T-helper 9 cell (primary cell): Measurements from ENCODE around the gene TNFSF11.

ENCODE experiments used
- DNase-seq: peaks from one replicate; pipeline ENCODE4 v3.0.0-alpha.2; 2020

TNFSF11 gene

DNA sequence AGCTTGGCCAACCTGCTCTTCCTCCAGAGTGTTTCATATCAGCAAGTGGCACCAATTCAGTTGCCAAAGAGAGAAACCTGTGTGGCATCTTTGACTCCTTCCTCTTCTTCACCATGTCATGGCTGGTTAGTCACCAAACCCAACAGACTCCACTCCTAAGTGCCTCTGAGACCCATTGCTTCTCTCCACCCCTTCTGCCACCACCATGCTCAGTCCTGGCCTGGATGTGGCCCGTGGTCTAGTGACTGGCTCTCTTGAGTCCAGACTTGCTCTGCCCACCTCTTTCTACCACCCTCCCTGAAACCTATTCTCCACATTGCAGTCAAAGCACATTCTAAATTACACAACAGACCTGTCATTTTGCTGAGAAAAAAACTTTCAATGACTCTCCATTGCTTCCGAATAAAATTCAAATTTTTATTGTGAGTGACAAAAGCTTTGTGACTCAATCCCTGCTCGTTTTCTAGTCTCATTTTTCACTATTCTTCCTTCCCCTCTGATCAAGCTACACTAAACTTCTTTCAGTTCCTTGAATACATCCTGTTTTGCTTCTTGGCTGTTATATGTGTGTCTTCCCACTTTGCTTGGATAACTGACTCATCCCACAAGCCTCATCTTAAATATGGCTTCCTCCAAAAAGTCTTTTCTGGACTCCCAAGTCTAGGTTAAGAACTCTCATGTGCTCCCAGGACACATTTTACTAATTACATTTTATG lies 12.0 kb upstream of the TNFSF11 start:
- DNase-seq = no peak

DNA sequence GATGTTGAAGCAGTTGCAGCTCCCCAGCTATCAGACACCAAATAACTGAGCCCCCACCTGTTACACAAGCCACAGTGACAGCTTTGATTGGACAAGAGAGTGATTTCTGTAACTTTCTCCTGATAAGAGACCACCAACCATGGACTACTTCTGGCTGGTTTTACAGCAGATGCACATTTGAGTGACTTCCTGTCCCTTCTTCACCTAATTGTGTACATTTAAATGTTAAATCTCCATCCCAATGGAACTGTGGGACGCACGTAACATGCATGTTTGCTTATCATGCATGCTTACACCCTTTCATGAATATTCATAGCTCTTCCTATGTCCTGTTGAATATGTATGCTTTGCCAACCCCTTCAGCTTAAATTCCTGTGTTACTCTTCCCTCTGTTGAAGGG lies 6.0 kb upstream of the TNFSF11 start:
- no peak for DNase-seq

DNA sequence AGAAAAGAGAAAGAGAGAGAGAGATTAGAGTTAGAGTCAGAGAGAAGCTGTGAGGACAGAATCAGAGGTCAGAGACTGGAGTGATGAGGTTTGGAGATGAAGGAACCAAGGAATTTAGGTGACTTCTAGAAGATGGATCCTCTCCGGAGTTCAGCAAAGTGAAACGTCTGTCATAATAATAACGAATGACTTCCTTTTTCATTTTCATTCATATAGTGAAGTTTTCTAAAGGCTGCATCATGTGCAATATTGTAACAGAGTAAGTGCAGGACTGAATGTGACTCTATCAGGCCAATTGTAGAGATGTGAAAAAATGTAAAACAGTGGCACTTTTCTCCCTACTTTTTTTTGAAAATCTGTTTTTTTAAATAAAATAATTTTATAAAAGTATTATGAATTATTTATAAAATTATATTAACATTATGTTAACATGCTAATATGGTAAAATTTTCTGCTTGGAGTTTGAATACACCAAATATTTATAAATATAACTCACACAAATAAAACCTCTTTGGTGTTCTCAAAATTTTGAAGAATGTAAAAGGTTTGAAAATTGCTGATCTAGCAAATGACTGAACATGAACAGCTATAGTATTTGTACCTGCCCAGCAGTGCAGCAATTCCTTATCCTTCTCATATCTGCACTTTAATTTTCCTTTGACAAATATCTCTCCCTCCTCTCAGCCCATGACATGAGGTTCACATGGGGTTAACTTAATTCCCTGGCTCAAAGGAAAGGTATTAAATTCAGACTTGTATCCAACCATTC lies 4.2 kb upstream of the TNFSF11 start:
- no peak for DNase-seq

- no peak for DNase-seq
Observed at GRCh38 chr13:42571895-42572294, 2.1 kb upstream of the TNFSF11 start.

GRCh38 chr13:42574435-42575311 lies 721 bp downstream of the TNFSF11 start:
- peak; percentile 3 for DNase-seq

- DNase-seq = no peak
Observed at GRCh38 chr13:42575938-42576337, 2.0 kb downstream of the TNFSF11 start.

GRCh38 chr13:42577538-42577937 lies 3.6 kb downstream of the TNFSF11 start:
- no peak for DNase-seq

DNA sequence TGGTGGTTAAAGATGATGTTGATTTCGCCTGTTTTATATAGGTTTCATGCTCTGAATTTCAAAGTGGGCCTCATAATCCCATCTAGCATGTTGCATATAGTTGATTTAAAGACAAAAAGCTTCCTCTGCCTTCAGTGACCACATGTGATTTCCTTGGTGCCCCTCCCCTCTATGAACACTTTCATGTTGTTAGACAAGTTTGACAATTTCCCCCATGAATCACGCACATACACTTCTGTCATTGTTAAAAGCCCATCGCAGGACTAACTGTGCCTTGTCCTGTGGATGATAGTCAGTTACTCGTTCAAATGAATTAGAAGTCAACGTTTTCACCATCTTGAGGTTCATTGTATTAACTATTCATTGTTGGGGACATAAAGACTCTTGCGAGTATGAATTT lies 6.7 kb downstream of the TNFSF11 start:
- DNase-seq = no peak

- DNase-seq = no peak
Observed at GRCh38 chr13:42581427-42581826, 7.5 kb downstream of the TNFSF11 start.

DNA sequence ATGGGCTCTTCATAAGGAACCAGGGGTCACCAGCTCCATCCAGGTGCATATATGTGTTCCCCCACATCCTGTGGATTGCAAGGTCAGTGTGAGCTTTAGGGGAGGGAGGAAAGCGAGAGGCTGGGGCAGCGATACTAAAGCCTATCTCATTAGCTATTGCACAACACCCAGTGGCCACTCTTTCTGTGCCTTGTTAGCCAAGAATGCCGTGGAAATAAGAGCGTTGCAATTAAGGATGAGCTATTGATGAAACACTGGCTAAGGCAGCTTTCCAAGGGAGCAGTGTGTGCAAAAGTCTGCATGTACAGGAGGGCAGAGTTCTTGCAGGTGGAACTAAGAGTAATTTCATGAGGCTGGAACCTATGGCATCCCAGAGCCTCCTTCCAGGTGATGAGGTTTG lies 17.6 kb downstream of the TNFSF11 start:
- no peak for DNase-seq

GRCh38 chr13:42592915-42593900 lies 19.3 kb downstream of the TNFSF11 start:
- no peak for DNase-seq

GRCh38 chr13:42594481-42595252 lies 20.7 kb downstream of the TNFSF11 start:
- peak; percentile 14 for DNase-seq

DNA sequence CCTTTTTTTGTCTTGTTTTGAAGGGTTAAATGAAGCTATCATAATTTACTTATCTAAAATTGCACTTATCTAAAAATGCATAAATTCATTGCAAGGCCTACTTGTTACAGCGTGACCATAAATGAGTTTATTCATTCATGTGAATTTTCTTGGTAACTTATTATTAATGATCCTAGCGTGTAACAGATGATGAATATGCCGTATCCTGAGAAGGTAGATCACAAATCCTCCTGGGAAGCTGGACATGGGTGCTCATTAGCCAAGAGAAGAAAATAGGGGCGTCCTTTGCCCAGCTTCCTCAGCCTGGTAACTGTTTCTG lies 21.3 kb downstream of the TNFSF11 start:
- DNase-seq = no peak

DNA sequence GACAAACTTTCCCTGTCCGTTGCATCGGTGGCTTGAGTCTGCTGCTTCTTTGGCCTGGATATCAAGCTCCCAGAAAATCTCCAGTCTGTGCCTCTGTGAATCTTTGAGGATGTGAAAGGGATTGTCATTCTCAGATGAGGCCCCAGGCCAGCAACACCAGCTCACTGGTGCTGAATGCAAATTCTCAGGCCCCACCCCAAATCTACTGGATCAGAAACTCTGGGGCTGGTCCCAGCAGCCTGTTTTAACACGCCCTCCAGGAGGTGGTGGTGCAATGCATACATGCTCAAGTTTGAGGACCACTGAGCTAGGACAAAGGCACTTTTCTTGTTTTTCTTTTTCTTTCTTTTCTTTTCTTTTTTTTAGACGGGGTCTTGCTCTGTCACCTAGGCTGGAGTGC lies 23.6 kb downstream of the TNFSF11 start:
- DNase-seq = no peak

GRCh38 chr13:42600943-42601342 lies 27.0 kb downstream of the TNFSF11 start:
- DNase-seq = no peak

- DNase-seq = no peak
Observed at GRCh38 chr13:42602906-42603305, 29.0 kb downstream of the TNFSF11 start.

DNA sequence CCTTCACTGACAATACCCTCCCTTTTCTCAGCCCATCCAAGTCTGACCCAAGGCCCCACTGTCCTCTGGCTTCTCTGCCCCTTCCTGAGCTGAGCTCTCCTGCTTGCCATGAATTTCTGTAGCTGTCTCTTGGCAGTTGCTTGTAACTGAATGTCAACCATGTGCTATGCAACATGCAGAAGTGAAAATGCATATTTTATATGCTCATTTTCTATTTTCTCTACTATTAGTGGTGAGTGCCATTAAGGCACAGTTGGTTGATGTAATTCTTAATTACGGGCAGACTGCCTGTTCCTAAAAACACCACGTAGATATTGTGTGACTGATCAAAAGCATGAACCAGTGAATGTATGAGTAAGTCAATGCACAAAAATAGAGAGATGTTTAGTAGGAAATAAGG lies 29.6 kb downstream of the TNFSF11 start:
- DNase-seq = no peak

- no peak for DNase-seq
Observed at GRCh38 chr13:42607546-42607945, 33.6 kb downstream of the TNFSF11 start.

DNA sequence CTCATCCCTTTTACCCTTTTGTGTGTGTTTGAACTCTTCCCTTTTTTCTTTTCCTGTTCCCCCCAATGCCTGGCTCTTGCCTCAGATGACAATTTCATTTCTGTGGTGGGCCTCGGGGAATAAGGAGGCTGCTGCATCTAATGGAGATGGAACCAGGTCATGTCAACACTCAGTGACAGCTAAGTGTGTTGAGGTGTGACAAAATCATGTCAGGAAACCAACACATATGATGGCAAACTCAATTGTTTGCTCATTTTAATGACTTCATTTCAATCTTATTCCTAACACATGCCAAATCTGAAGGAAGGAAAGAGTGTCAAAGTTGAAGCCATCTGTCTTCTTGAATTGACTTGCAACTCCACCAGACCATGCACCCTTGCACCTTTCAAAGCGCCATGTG lies 36.7 kb downstream of the TNFSF11 start:
- DNase-seq = no peak

DNA sequence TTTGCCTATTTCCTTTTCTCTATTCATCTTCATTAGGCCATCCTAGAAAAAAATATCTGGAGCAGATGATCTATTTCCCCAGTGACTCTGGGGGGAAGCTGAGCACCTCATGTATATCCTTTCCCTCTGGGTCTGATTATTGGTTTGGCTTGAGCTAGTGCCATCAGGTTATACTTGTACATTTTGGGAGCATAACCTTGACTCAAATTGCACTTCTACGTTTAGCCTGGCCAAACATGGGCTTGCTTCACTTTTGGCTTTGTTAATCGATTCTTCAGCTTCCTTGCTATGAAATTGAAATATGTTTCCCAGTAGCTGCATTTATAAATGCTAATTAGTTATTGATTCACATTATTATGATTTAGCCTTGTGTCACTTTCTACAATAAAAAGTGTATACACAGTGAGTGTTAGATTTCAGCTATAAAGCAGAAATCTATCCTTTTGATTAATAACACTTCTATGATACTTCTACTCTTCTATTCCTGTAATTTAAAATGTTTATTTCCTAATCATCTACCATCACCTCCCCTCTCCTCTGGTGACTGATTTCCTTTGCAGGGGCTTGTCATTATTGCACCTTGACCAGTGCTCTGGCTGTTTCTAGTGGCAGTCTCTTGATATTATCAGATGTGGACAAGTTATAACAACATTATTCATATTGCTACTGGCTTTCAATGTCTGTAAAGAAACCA lies 37.3 kb downstream of the TNFSF11 start:
- no peak for DNase-seq
